SU-DHL-6 (cell line): ENCODE results near the gene PON3.

Source experiments
- H2AFZ ChIP-seq: fragments of 200-600 bp; sonication (generic); 2 replicates; pipeline ENCODE4 v1.6.1; 2014; ENCODE audit warnings: low read depth, mild to moderate bottlenecking, moderate library complexity, mixed read lengths, antibody characterized with exemption, low read length; ENCODE audit not compliant: severe bottlenecking
- H3F3A ChIP-seq: fragments of 200-600 bp; shearing (Covaris generic); 2 replicates; pipeline ENCODE4 v1.6.0; 2016; ENCODE audit warnings: antibody characterized with exemption, mild to moderate bottlenecking; ENCODE audit not compliant: insufficient read depth
- H3K27ac ChIP-seq: fragments of 200-600 bp; sonication (generic); 2 replicates; pipeline ENCODE4 v1.5.1; 2016; ENCODE audit warnings: low read depth, mild to moderate bottlenecking, low read length, moderate library complexity, mixed read lengths
- H3K27me3 ChIP-seq: fragments of 200-600 bp; sonication (generic), shearing (Covaris generic); 2 replicates; pipeline ENCODE4 v1.6.0; 2014; ENCODE audit warnings: mild to moderate bottlenecking, low read length
- H3K36me3 ChIP-seq: fragments of 200-600 bp; sonication (generic); 2 replicates; pipeline ENCODE4 v1.6.1; 2014; ENCODE audit warnings: mild to moderate bottlenecking, low read length, mixed read lengths
- H3K4me2 ChIP-seq: fragments of 300-600, 200-600 bp; shearing (Covaris generic), sonication (generic); 2 replicates; pipeline ENCODE4 v1.6.0; 2014; ENCODE audit warnings: low read length, low read depth, mild to moderate bottlenecking; ENCODE audit not compliant: poor library complexity, severe bottlenecking
- H3K4me3 ChIP-seq: fragments of 200-600 bp; sonication (generic); 2 replicates; pipeline ENCODE4 v1.5.1; 2014; ENCODE audit warnings: antibody characterized with exemption, low read length, mild to moderate bottlenecking, mixed read lengths; ENCODE audit not compliant: insufficient read depth, poor library complexity, severe bottlenecking
- H3K79me2 ChIP-seq: fragments of 200-600 bp; sonication (generic); 2 replicates; pipeline ENCODE4 v1.6.1; 2014; ENCODE audit warnings: mild to moderate bottlenecking, low read length, moderate library complexity; ENCODE audit not compliant: insufficient read depth
- H3K9ac ChIP-seq: fragments of 200-600 bp; sonication (generic); 2 replicates; pipeline ENCODE4 v1.7.0; 2014; ENCODE audit warnings: mild to moderate bottlenecking, low read length
- H3K9me2 ChIP-seq: fragments of 200-600 bp; sonication (generic); replicated peaks from 2 replicates; pipeline ENCODE4 v1.6.1; 2014; ENCODE audit warnings: low read length; ENCODE audit not compliant: insufficient read depth
- H3K9me3 ChIP-seq: fragments of 200-600 bp; sonication (generic); 2 replicates; pipeline ENCODE4 v1.6.1; 2014; ENCODE audit warnings: low read length, mixed read lengths; ENCODE audit not compliant: insufficient read depth
- H4K20me1 ChIP-seq: fragments of 200-600 bp; sonication (generic); 2 replicates; pipeline ENCODE4 v1.6.1; 2014; ENCODE audit warnings: low read depth, mild to moderate bottlenecking, antibody characterized with exemption, low read length, moderate library complexity, mixed read lengths
- EZH2phosphoT487 ChIP-seq: fragments of 200-600 bp; sonication (generic), shearing (Covaris generic); conservative IDR thresholded peaks from 2 replicates; pipeline ENCODE4 v1.6.1; 2018; ENCODE audit warnings: mild to moderate bottlenecking, antibody characterized with exemption, low read length, moderate library complexity, mixed read lengths
- TF ChIP-seq, protein P1 (sequence below): fragments of 200-600 bp; sonication (generic); IDR thresholded peaks from one replicate; pipeline ENCODE4 v1.5.1; 2017; ENCODE audit warnings: antibody characterized with exemption, mild to moderate bottlenecking, low read length, moderate library complexity; ENCODE audit not compliant: insufficient read depth, poor library complexity, severe bottlenecking

The PON3 gene

DNA sequence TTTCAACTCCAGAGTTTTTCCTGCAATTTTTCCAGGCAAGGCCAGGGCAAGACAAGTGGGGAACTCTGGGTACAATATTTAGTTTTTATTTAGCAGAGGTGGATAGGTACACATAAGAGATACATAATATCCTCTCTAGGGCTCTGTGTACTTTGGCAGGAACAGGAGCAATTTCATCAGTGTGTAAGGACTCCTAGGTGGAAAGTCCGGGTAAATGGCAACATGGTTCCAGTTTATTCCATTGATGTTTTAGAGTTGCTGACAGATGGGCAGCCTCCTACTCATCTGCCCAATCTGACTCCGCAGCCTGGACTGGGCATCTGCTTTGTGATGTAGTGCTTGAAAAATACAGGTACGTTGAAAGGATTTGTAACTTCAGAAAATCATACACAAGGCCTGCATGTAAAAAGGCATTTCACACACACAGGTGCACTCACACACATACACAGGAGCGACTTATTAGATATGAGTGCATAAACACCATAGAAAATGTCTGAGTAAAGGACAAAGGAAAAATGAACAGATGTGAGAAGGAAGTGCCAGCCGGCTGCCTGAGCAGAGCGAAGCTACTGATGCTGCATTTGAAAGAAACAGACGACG lies 77.6 kb downstream of the PON3 start:
- H4K20me1 ChIP-seq, result no peaks in the 10 kb centered on the region
- no peak overlapping the region for H2AFZ ChIP-seq
- H3K79me2 ChIP-seq, result no peaks in the 10 kb centered on the region
- no peak overlapping the region for H3K4me3 ChIP-seq
- H3K27ac ChIP-seq, result no peak overlapping the region
- no peak overlapping the region for H3K9ac ChIP-seq
- H3F3A ChIP-seq, result no peaks in the 10 kb centered on the region
- no peak overlapping the region for H3K4me2 ChIP-seq
- no peaks in the 10 kb centered on the region for H3K9me3 ChIP-seq
- no peaks in the 10 kb centered on the region for H3K9me2 ChIP-seq
- no peaks in the 10 kb centered on the region for H3K27me3 ChIP-seq
- TF ChIP-seq, protein P1, sequence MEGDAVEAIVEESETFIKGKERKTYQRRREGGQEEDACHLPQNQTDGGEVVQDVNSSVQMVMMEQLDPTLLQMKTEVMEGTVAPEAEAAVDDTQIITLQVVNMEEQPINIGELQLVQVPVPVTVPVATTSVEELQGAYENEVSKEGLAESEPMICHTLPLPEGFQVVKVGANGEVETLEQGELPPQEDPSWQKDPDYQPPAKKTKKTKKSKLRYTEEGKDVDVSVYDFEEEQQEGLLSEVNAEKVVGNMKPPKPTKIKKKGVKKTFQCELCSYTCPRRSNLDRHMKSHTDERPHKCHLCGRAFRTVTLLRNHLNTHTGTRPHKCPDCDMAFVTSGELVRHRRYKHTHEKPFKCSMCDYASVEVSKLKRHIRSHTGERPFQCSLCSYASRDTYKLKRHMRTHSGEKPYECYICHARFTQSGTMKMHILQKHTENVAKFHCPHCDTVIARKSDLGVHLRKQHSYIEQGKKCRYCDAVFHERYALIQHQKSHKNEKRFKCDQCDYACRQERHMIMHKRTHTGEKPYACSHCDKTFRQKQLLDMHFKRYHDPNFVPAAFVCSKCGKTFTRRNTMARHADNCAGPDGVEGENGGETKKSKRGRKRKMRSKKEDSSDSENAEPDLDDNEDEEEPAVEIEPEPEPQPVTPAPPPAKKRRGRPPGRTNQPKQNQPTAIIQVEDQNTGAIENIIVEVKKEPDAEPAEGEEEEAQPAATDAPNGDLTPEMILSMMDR, result no peak
- no peak for TF ChIP-seq EZH2phosphoT487
- H3K36me3 ChIP-seq, result no peaks in the 10 kb centered on the region

DNA sequence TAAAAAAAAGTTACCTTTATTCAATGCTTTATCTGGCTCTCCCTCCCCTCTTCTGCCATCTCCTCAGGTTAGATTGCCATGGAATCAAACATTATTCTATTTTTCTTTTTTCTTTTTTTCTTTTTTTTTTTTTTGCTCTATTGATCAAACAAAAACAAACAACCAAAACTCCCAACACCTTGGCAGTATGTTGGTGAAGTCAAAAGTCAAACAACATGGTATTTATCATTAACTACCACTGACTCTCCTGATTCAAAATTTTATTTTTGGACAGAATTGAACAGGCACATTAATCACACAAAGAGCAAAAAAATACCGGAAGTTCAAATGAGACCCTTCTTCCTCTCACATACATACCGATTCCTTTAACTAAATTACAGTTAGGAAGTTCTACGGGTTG lies 78.2 kb downstream of the PON3 start:
- no peaks in the 10 kb centered on the region for H3F3A ChIP-seq
- H4K20me1 ChIP-seq, result no peaks in the 10 kb centered on the region
- H3K4me3 ChIP-seq, result no peak overlapping the region
- TF ChIP-seq, protein P1, result no peak
- no peak for TF ChIP-seq EZH2phosphoT487
- H3K79me2 ChIP-seq, result no peaks in the 10 kb centered on the region
- H2AFZ ChIP-seq, result no peak overlapping the region
- no peaks in the 10 kb centered on the region for H3K36me3 ChIP-seq
- H3K9ac ChIP-seq, result no peak overlapping the region
- H3K9me3 ChIP-seq, result no peaks in the 10 kb centered on the region
- no peaks in the 10 kb centered on the region for H3K9me2 ChIP-seq
- H3K27ac ChIP-seq, result no peak overlapping the region
- no peaks in the 10 kb centered on the region for H3K27me3 ChIP-seq
- H3K4me2 ChIP-seq, result no peak overlapping the region

DNA sequence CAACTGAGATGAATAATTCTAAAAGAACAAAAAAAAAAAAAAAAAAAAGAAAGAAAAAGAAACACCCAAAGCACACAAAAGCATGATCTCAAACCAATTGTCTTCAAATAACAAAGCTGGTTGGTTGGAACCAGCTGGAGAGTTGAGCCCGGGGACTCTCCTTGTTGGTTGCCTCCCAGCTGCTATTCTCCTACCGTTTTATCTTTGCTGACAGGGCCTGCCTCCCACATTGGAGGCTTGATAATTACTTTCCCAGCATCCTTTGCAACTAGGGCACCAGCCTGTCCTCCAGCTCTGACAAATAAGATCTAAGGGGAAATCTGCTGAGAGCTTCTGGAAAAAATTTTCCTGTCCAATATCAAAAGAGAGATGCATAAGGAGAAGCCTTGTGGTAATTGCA lies 78.6 kb downstream of the PON3 start:
- Histone ChIP-seq H2AFZ (no peak overlapping the region), H3K4me2 (no peak overlapping the region), H4K20me1 (no peaks in the 10 kb centered on the region), H3K9me2 (no peaks in the 10 kb centered on the region), H3K27ac (no peak overlapping the region), H3K27me3 (no peaks in the 10 kb centered on the region), H3K9ac (no peak overlapping the region), H3K36me3 (no peaks in the 10 kb centered on the region), H3K9me3 (no peaks in the 10 kb centered on the region), H3K4me3 (no peak overlapping the region), H3F3A (no peaks in the 10 kb centered on the region), H3K79me2 (no peaks in the 10 kb centered on the region)
- no peak for TF ChIP-seq EZH2phosphoT487
- TF ChIP-seq, protein P1, result no peak

DNA sequence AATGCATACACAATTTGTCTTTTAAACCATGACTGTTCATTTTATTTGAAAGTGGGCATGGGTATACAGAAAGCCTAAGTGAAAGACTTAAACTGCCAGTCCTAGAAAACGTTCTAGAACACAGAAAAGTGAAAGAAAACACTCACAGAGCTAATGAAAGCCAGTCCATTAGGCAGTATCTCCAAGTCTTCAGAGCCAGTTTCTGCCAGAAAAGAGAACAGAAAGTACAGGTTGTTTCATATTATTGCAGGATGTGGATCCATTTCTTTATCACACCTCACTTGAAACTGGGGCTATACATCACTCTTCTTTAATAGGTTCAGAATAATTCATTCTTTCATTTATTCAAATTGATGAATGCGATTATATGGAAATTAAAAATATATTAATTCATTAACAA lies 79.6 kb downstream of the PON3 start:
- no peak overlapping the region for H3K4me3 ChIP-seq
- no peak overlapping the region for H2AFZ ChIP-seq
- no peaks in the 10 kb centered on the region for H3K27me3 ChIP-seq
- no peaks in the 10 kb centered on the region for H3K9me2 ChIP-seq
- no peak overlapping the region for H3K27ac ChIP-seq
- H3K9ac ChIP-seq, result no peak overlapping the region
- no peak for TF ChIP-seq EZH2phosphoT487
- TF ChIP-seq, protein P1, result no peak
- no peak overlapping the region for H3K4me2 ChIP-seq
- no peaks in the 10 kb centered on the region for H3F3A ChIP-seq
- H3K36me3 ChIP-seq, result no peaks in the 10 kb centered on the region
- H3K9me3 ChIP-seq, result no peaks in the 10 kb centered on the region
- H3K79me2 ChIP-seq, result no peaks in the 10 kb centered on the region
- no peaks in the 10 kb centered on the region for H4K20me1 ChIP-seq
